ENCODE results near the gene SHC1.

SHC1 gene

DNA sequence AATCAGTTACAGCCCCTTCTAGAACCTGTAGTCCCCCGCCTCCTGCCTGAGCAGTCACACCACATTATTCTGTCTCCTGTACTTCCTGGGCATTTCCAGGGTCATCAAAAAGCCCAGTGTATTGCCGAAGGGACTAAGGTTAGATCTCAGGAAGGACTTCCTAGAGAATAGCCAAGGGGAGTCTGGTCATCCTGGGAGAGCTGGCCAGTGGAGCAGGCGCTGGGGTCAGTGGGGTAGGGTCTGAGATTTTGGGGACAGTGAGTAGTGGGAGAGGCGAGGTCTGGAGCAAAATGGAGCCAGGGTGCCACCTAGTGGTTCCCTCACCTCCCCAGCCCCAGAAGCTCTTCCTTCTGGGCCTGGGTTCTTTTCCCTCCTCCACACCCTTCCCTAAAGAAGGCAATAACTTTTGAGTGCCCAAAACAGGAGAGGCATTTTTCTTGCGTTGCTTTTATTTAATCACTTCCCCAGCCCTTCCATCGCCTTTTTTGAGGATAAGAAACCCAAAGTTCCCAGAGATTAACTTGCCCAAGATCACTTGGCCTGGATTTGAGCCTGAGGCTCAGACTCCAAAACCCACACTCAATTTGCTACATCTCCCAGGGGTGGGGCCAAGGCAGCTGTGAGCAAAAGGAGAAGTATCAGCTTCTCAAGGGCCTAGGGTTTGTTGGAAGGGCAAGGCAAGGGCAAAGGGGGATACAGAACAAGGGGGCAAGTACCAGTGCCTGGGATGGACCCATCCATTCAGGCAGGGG is 26.7 kb downstream of the SHC1 start (continued):
- TF ChIP-seq ZNF354C (tag by site-specific recombination; IDR thresholded peaks at IDR 0.05; ENCODE audit: borderline replicate concordance, low read depth) = no peak
- TF ChIP-seq ZNF239 (tag by site-specific recombination; IDR thresholded peaks at IDR 0.05) = no peak

DNA sequence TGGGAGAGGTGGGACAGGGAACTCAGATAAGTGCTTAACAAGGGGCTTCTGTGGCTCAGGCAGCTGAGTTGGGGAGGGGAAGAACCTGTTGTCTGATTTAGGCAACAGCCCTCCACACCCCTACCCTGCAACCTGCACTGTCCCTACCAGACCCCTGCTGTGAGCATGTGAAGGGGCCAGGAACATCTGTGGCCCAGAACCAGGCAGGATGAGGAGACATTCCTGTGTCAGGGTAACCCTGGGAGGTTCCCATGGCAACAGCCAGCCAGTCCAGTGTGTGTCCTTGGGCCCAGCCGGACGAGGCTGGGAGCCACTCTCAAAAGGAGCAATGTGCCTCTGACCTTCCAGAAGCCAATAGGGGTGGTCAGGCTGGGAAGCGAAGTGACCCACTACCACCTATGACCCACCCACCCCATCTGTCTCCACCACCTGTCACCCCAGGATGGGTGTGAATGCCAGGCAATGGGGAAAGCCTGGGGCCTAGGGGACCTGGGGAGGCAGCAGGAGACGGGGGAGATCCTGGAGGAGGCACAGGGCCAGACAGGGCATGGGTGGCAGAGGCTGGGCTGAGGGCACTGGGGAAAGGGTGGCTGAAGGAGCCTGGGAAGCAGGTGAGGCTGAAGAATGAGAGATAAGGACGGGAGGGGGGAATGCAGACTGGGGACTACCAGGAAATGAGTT is 29.1 kb downstream of the SHC1 start:
- H3K9me3 ChIP-seq (ENCODE audit: control insufficient read depth, insufficient read depth, low read depth, low read length) = no peaks in the 10 kb centered on the region
- no peak overlapping the region for H3K4me3 ChIP-seq (ENCODE audit: low read depth, low read length)
- no peak overlapping the region for H3K27ac ChIP-seq (ENCODE audit: extremely low read depth, low read depth, low read length)
- TF ChIP-seq ZNF157 (tag by site-specific recombination; IDR thresholded peaks at IDR 0.05) (no peak), ZNF830 (tag by site-specific recombination; IDR thresholded peaks at IDR 0.05; ENCODE audit: low read depth) (no peak), ZNF302 (tag by site-specific recombination; IDR thresholded peaks at IDR 0.05; ENCODE audit: low read depth) (no peak), ZNF138 (tag by site-specific recombination; IDR thresholded peaks at IDR 0.05; ENCODE audit: borderline replicate concordance) (no peak), MYNN (tag by site-specific recombination; IDR thresholded peaks at IDR 0.05; ENCODE audit: borderline replicate concordance) (peak; percentile 76), HOXA7 (CRISPR knock-in tag; IDR thresholded peaks at IDR 0.05; ENCODE audit: borderline replicate concordance) (no peak)
- TF ChIP-seq, protein P1, sequence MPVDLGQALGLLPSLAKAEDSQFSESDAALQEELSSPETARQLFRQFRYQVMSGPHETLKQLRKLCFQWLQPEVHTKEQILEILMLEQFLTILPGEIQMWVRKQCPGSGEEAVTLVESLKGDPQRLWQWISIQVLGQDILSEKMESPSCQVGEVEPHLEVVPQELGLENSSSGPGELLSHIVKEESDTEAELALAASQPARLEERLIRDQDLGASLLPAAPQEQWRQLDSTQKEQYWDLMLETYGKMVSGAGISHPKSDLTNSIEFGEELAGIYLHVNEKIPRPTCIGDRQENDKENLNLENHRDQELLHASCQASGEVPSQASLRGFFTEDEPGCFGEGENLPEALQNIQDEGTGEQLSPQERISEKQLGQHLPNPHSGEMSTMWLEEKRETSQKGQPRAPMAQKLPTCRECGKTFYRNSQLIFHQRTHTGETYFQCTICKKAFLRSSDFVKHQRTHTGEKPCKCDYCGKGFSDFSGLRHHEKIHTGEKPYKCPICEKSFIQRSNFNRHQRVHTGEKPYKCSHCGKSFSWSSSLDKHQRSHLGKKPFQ (tag by site-specific recombination; IDR thresholded peaks at IDR 0.05) = no peak
- TF ChIP-seq, protein P2, sequence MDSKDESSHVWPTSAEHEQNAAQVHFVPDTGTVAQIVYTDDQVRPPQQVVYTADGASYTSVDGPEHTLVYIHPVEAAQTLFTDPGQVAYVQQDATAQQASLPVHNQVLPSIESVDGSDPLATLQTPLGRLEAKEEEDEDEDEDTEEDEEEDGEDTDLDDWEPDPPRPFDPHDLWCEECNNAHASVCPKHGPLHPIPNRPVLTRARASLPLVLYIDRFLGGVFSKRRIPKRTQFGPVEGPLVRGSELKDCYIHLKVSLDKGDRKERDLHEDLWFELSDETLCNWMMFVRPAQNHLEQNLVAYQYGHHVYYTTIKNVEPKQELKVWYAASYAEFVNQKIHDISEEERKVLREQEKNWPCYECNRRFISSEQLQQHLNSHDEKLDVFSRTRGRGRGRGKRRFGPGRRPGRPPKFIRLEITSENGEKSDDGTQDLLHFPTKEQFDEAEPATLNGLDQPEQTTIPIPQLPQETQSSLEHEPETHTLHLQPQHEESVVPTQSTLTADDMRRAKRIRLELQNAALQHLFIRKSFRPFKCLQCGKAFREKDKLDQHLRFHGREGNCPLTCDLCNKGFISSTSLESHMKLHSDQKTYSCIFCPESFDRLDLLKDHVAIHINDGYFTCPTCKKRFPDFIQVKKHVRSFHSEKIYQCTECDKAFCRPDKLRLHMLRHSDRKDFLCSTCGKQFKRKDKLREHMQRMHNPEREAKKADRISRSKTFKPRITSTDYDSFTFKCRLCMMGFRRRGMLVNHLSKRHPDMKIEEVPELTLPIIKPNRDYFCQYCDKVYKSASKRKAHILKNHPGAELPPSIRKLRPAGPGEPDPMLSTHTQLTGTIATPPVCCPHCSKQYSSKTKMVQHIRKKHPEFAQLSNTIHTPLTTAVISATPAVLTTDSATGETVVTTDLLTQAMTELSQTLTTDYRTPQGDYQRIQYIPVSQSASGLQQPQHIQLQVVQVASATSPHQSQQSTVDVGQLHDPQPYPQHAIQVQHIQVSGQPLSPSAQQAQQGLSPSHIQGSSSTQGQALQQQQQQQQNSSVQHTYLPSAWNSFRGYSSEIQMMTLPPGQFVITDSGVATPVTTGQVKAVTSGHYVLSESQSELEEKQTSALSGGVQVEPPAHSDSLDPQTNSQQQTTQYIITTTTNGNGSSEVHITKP (tag by site-specific recombination; IDR thresholded peaks at IDR 0.05) = peak; percentile 17; the same call in 1 of the 2 replicates
- TF ChIP-seq, protein P3, sequence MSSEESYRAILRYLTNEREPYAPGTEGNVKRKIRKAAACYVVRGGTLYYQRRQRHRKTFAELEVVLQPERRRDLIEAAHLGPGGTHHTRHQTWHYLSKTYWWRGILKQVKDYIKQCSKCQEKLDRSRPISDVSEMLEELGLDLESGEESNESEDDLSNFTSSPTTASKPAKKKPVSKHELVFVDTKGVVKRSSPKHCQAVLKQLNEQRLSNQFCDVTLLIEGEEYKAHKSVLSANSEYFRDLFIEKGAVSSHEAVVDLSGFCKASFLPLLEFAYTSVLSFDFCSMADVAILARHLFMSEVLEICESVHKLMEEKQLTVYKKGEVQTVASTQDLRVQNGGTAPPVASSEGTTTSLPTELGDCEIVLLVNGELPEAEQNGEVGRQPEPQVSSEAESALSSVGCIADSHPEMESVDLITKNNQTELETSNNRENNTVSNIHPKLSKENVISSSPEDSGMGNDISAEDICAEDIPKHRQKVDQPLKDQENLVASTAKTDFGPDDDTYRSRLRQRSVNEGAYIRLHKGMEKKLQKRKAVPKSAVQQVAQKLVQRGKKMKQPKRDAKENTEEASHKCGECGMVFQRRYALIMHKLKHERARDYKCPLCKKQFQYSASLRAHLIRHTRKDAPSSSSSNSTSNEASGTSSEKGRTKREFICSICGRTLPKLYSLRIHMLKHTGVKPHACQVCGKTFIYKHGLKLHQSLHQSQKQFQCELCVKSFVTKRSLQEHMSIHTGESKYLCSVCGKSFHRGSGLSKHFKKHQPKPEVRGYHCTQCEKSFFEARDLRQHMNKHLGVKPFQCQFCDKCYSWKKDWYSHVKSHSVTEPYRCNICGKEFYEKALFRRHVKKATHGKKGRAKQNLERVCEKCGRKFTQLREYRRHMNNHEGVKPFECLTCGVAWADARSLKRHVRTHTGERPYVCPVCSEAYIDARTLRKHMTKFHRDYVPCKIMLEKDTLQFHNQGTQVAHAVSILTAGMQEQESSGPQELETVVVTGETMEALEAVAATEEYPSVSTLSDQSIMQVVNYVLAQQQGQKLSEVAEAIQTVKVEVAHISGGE (tag by site-specific recombination; conservative IDR thresholded peaks at IDR 0.05; ENCODE audit: low read depth) = no peak
- peaks cover 0 to 8% of the 10 kb centered on the region in 2 experiments; a peak in 1 of 3 replicates for H3K36me3 ChIP-seq (ENCODE audit: control insufficient read depth in 2 of 2, insufficient read depth in 1 of 2, low read length in 2 of 2)
- no peaks in the 10 kb centered on the region for H3K4me1 ChIP-seq (ENCODE audit: control insufficient read depth, insufficient read depth, low read length)
- POLR2A ChIA-PET = no interaction called here
- CTCF ChIA-PET = interaction anchor here (1.5 kb wide), 1 partner anchor 382 kb away, joined by 5 read pairs; no protein-coding TSS in a partner anchor

All from HEK293 (cell line).